ENCODE results near the gene EFCAB9.

- TF ChIP-seq POLR2A (IDR thresholded peaks at IDR 0.05), result no peak
- no peak for TF ChIP-seq CTCF (IDR thresholded peaks at IDR 0.05)
Observed at GRCh38 chr5:172193872-172194271, at the start of gene EFCAB9.

All from uterus (tissue), 2 donors.